Measurements from ENCODE around the gene CEP63.

Gene CEP63

GRCh38 chr3:134463676-134464063, 22.2 kb upstream of the CEP63 start:
- Histone ChIP-seq H3K4me3 (ENCODE audit: low read depth, low read length) (no peak overlapping the region), H3K9me3 (no peaks in the 10 kb centered on the region), H3K36me3 (no peaks in the 10 kb centered on the region), H3K4me1 (no peaks in the 10 kb centered on the region), H3K27me3 (peaks cover under 1% of the 10 kb centered on the region; the same call in 1 of the 2 replicates)
- TF ChIP-seq, protein P1, sequence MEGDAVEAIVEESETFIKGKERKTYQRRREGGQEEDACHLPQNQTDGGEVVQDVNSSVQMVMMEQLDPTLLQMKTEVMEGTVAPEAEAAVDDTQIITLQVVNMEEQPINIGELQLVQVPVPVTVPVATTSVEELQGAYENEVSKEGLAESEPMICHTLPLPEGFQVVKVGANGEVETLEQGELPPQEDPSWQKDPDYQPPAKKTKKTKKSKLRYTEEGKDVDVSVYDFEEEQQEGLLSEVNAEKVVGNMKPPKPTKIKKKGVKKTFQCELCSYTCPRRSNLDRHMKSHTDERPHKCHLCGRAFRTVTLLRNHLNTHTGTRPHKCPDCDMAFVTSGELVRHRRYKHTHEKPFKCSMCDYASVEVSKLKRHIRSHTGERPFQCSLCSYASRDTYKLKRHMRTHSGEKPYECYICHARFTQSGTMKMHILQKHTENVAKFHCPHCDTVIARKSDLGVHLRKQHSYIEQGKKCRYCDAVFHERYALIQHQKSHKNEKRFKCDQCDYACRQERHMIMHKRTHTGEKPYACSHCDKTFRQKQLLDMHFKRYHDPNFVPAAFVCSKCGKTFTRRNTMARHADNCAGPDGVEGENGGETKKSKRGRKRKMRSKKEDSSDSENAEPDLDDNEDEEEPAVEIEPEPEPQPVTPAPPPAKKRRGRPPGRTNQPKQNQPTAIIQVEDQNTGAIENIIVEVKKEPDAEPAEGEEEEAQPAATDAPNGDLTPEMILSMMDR (IDR thresholded peaks at IDR 0.05; ENCODE audit: low read depth, low read length), result no peak
- DNase-seq, result no peak

GRCh38 chr3:134464064-134464688, 21.7 kb upstream of the CEP63 start:
- TF ChIP-seq, protein P1 (IDR thresholded peaks at IDR 0.05; ENCODE audit: low read depth, low read length), result no peak
- no peaks in the 10 kb centered on the region for H3K4me1 ChIP-seq
- no peaks in the 10 kb centered on the region; the same call in 1 of the 2 replicates for H3K27me3 ChIP-seq
- H3K9me3 ChIP-seq, result no peaks in the 10 kb centered on the region
- no peak for DNase-seq
- H3K4me3 ChIP-seq (ENCODE audit: low read depth, low read length), result no peak overlapping the region
- H3K36me3 ChIP-seq, result no peaks in the 10 kb centered on the region

DNA sequence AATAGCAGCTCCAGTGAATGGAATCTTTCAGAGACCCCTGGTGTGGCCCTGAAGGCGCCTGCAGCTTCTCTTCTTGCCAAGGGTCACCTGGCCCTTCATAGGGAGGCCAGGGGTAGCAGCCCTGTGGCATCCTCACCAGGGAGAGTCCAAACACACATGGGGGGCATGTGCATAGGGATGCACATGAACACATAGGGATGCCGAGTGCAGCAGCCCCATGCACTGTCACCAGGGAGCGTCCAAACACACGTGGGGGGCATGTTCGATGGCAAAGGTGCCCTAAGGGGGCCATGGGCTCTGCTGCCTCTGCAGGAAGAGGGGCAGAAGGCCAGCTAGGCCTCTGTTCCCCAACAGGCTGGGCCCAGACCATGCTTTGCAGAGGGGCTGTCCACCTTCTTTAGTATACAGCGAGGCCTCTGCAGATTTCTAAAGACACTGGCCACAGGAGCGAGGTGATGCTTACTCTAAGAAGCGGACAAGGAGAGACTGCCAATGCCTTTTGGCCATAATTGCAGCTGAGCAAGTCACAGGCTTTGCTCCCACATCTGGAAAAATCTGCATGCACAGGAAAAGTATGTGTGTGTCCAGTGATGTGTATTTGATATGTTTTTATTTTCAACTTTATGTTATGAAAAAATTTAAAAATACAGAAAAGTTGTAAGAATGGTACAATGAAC, 21.0 kb upstream of the CEP63 start:
- DNase-seq, result no peak
- Histone ChIP-seq H3K36me3 (no peaks in the 10 kb centered on the region), H3K4me3 (ENCODE audit: low read depth, low read length) (no peak overlapping the region), H3K9me3 (no peaks in the 10 kb centered on the region), H3K4me1 (no peaks in the 10 kb centered on the region), H3K27me3 (no peaks in the 10 kb centered on the region; the same call in 1 of the 2 replicates)
- TF ChIP-seq, protein P1 (IDR thresholded peaks at IDR 0.05; ENCODE audit: low read depth, low read length), result no peak

GRCh38 chr3:134466331-134466730, 19.5 kb upstream of the CEP63 start:
- DNase-seq, result no peak
- H3K9me3 ChIP-seq, result no peaks in the 10 kb centered on the region
- no peak overlapping the region for H3K4me3 ChIP-seq (ENCODE audit: low read depth, low read length)
- no peaks in the 10 kb centered on the region for H3K4me1 ChIP-seq
- no peaks in the 10 kb centered on the region for H3K36me3 ChIP-seq
- TF ChIP-seq, protein P1 (IDR thresholded peaks at IDR 0.05; ENCODE audit: low read depth, low read length), result no peak
- no peaks in the 10 kb centered on the region; the same call in 1 of the 2 replicates for H3K27me3 ChIP-seq

DNA sequence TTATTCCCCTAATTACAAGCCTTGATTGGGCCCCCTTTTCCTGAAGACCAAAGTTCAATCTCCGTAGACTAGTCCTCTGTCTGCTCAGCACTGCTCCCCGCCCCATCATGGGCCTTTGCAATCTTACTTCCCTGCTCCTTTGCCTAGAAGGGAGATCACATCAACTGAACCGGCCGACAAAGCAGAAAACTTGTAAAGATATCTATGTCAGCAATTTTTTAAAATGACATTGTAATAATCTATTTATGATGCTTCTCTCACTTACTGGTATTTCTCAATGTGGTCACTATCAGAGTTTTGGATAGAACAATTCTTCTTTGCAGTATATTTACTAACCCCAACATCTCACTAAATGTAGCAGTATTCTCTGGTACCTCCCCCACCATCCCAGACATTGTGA, 17.3 kb upstream of the CEP63 start:
- TF ChIP-seq, protein P1 (IDR thresholded peaks at IDR 0.05; ENCODE audit: low read depth, low read length), result no peak
- Histone ChIP-seq H3K9me3 (no peaks in the 10 kb centered on the region), H3K36me3 (peaks cover 4% of the 10 kb centered on the region; the same call in 1 of the 2 replicates), H3K4me1 (no peaks in the 10 kb centered on the region), H3K4me3 (ENCODE audit: low read depth, low read length) (no peak overlapping the region), H3K27me3 (no peaks in the 10 kb centered on the region)
- no peak for DNase-seq
